GM23338 (cell line): Measurements from ENCODE around the gene MRPL37. TPM values are rescaled to one million over a fixed set of nuclear protein-coding genes. Genes with fewer than 3 reads are reported as not detected.

Experiments
- ATAC-seq: fragments of 200-7000 bp; cut with Tn5 transposase; 3 replicates; pipeline ENCODE4 v1.9.1; 2020
- DNase-seq: peaks from one replicate; pipeline ENCODE4 v3.0.0-alpha.2; 2015; ENCODE audit warnings: low spot score
- H2AFZ ChIP-seq: fragments of 200-600 bp; sonication (generic); 2 replicates; pipeline ENCODE4 v1.8.0; 2016; ENCODE audit warnings: antibody characterized with exemption, mild to moderate bottlenecking, moderate library complexity
- H3F3A ChIP-seq: fragments of 200-600 bp; sonication (generic); replicated peaks from 2 replicates; pipeline ENCODE4 v1.8.0; 2017; ENCODE audit warnings: antibody characterized with exemption, mixed run types, low read depth
- H3K27ac ChIP-seq: fragments of 200-600 bp; sonication (generic); 2 replicates; pipeline ENCODE4 v1.6.1; 2016; ENCODE audit warnings: low read depth
- H3K27me3 ChIP-seq: fragments of 200-600 bp; sonication (generic); 2 replicates; pipeline ENCODE4 v1.8.0; 2016; ENCODE audit warnings: mild to moderate bottlenecking, mixed run types, moderate library complexity; ENCODE audit not compliant: insufficient read depth
- H3K36me3 ChIP-seq: fragments of 200-600 bp; sonication (generic); 2 replicates; pipeline ENCODE4 v1.8.0; 2016; ENCODE audit warnings: mild to moderate bottlenecking; ENCODE audit not compliant: insufficient read depth
- H3K4me1 ChIP-seq: fragments of 200-600 bp; sonication (generic); 2 replicates; pipeline ENCODE4 v1.8.0; 2016; ENCODE audit warnings: mild to moderate bottlenecking, moderate library complexity; ENCODE audit not compliant: insufficient read depth
- H3K4me2 ChIP-seq: fragments of 200-600 bp; sonication (generic); 2 replicates; pipeline ENCODE4 v1.7.1; 2017; ENCODE audit warnings: mixed run types
- H3K4me3 ChIP-seq: fragments of 200-600 bp; sonication (generic); 2 replicates; pipeline ENCODE4 v1.6.1; 2016; ENCODE audit warnings: mixed run types
- H3K79me2 ChIP-seq: fragments of 200-600 bp; sonication (generic); replicated peaks from 2 replicates; pipeline ENCODE4 v1.8.0; 2017; ENCODE audit warnings: mild to moderate bottlenecking; ENCODE audit not compliant: insufficient read depth
- H3K9me2 ChIP-seq: fragments of 200-600 bp; sonication (generic); 2 replicates; pipeline ENCODE4 v1.8.0; 2017; ENCODE audit not compliant: insufficient read depth
- H4K20me1 ChIP-seq: fragments of 200-600 bp; sonication (generic); replicated peaks from 2 replicates; pipeline ENCODE4 v1.8.0; 2017; ENCODE audit warnings: mild to moderate bottlenecking; ENCODE audit not compliant: insufficient read depth
- H3K27ac Mint-ChIP-seq: 2 replicates; pipeline ENCODE4 v1.8.0; 2020; ENCODE audit warnings: inconsistent platforms, mild to moderate bottlenecking, moderate library complexity, mixed read lengths
- H3K27me3 Mint-ChIP-seq: 3 replicates; pipeline ENCODE4 v1.8.0; 2022; ENCODE audit warnings: low read depth, mild to moderate bottlenecking, moderate library complexity, mixed read lengths, inconsistent platforms; ENCODE audit not compliant: insufficient read depth, poor library complexity
- H3K36me3 Mint-ChIP-seq: 3 replicates; pipeline ENCODE4 v1.8.0; 2021; ENCODE audit warnings: low read depth, mild to moderate bottlenecking, inconsistent platforms, moderate library complexity, mixed read lengths
- H3K4me1 Mint-ChIP-seq: 3 replicates; pipeline ENCODE4 v1.8.0; 2020; ENCODE audit warnings: mild to moderate bottlenecking, inconsistent platforms, mixed read lengths
- H3K4me3 Mint-ChIP-seq: 3 replicates; pipeline ENCODE4 v1.8.0; 2021; ENCODE audit warnings: moderate library complexity, mild to moderate bottlenecking, inconsistent platforms, mixed read lengths
- H3K9me3 Mint-ChIP-seq: 3 replicates; pipeline ENCODE4 v1.8.0; 2020; ENCODE audit warnings: moderate library complexity, mild to moderate bottlenecking, inconsistent platforms, mixed read lengths
- CREB1 ChIP-seq: fragments of 250-450 bp; sonication (Bioruptor Pico); IDR thresholded peaks from 2 replicates; pipeline ENCODE4 v1.5.0; 2020; ENCODE audit warnings: low read depth, mild to moderate bottlenecking, moderate library complexity
- POLR2AphosphoS5 ChIP-seq: IDR thresholded peaks from 2 replicates; pipeline ENCODE4 v1.6.1; 2016; ENCODE audit warnings: antibody characterized with exemption, low read depth
- ZNF114 ChIP-seq: fragments of 250-450 bp; sonication (Bioruptor Pico); IDR thresholded peaks from 2 replicates; pipeline ENCODE4 v1.5.0; 2020; ENCODE audit warnings: mild to moderate bottlenecking, moderate library complexity
- ZNF462 ChIP-seq: fragments of 250-450 bp; sonication (Bioruptor Pico); IDR thresholded peaks from 2 replicates; pipeline ENCODE4 v1.5.0; 2020; ENCODE audit warnings: mild to moderate bottlenecking, moderate library complexity
- polyA plus RNA-seq: library from polyadenylated mRNA; unstranded; fragments of >200 nt; fragmentation: Nextera tagmentation; extraction: Ambion mirVana; gene quantifications from 2 replicates; pipeline ENCODE4 v1.2.1, GENCODE V29; 2016
- total RNA-seq: library from RNA; depleted of rRNA; stranded (reverse); fragments of >200 nt; shearing (Covaris generic); gene quantifications from 2 replicates; pipeline ENCODE4 v1.2.3, GENCODE V29; 2014
- TF ChIP-seq, protein P1 (sequence below), 2 experiments: fragments of 200-600 bp in 1 of 2; sonication (generic) in 1 of 2; conservative IDR thresholded peaks; 2 replicates each; pipeline versions ENCODE4 v1.5.1 to v1.6.1; 2016 to 2017; ENCODE audit warnings: antibody characterized with exemption in 2 of 2, low read depth in 2 of 2, mild to moderate bottlenecking in 2 of 2, moderate library complexity in 1 of 2

MRPL37 gene
- total and polyA plus RNA-seq, 2 experiments from 2014 or later, result 130 to 155 TPM

DNA sequence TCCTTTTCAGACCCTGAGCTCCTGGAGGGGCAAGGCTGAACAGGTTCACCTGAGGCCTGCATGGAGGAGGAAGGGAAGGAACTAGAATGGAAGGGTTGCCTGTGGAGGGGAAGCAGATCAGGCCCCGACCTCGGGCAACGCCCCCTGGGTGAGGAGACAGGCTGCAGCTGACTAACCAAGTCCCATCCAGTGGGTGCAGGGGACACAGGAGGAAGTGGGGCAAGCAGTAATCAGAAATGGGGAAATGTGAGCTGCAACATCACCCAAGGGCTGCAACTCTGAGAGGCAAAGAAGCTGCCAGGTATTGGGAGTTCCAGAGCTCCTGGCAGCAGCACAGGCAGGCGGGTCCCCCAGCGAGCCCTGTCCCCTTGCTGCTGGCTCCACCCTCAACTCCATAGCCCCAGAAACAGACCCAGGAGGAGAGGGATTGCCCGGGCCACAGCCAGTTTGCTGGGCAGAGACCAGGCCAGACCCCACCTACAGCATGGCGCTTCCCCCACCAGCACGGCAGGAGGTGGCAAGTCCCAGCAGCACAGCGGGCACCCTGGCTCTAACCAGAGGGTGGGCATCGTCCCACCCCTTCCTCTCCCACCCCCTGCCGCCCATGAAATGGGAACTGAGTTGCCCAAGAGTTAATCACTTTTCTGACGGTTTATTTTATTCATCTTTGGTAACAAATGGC is 38.5 kb downstream of the MRPL37 start:
- no peak for TF ChIP-seq ZNF114
- TF ChIP-seq, protein P1, sequence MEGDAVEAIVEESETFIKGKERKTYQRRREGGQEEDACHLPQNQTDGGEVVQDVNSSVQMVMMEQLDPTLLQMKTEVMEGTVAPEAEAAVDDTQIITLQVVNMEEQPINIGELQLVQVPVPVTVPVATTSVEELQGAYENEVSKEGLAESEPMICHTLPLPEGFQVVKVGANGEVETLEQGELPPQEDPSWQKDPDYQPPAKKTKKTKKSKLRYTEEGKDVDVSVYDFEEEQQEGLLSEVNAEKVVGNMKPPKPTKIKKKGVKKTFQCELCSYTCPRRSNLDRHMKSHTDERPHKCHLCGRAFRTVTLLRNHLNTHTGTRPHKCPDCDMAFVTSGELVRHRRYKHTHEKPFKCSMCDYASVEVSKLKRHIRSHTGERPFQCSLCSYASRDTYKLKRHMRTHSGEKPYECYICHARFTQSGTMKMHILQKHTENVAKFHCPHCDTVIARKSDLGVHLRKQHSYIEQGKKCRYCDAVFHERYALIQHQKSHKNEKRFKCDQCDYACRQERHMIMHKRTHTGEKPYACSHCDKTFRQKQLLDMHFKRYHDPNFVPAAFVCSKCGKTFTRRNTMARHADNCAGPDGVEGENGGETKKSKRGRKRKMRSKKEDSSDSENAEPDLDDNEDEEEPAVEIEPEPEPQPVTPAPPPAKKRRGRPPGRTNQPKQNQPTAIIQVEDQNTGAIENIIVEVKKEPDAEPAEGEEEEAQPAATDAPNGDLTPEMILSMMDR (conservative IDR thresholded peaks at IDR 0.05; ENCODE audit: low read depth in 2 of 2), result no peak
- no peak for TF ChIP-seq CREB1 (CRISPR knock-in tag)
- no peak for TF ChIP-seq ZNF462 (CRISPR knock-in tag)
- TF ChIP-seq POLR2AphosphoS5, result no peak
- no peak overlapping the region for H3K27ac Mint-ChIP-seq
- no peak overlapping the region for H3K4me3 Mint-ChIP-seq
- H2AFZ ChIP-seq, result no peak overlapping the region
- no peaks in the 10 kb centered on the region for H3K79me2 ChIP-seq
- H3K36me3 Mint-ChIP-seq, result peaks cover 67% of the 10 kb centered on the region
- no peak for DNase-seq
- no peak overlapping the region for H3K27ac ChIP-seq
- H3F3A ChIP-seq, result 0 out of 2 replicates have a peak, but pooled peaks cover 6% of the 10 kb centered on the region
- H3K9me2 ChIP-seq, result no peaks in the 10 kb centered on the region
- H3K27me3 Mint-ChIP-seq, result peaks cover 6% of the 10 kb centered on the region
- peaks cover 11% of the 10 kb centered on the region for H3K36me3 ChIP-seq
- no peak overlapping the region for H3K4me2 ChIP-seq
- H3K4me3 ChIP-seq, result no peak overlapping the region
- H4K20me1 ChIP-seq, result no peaks in the 10 kb centered on the region; the same call in 1 of the 2 replicates
- peaks cover 7% of the 10 kb centered on the region for H3K9me3 Mint-ChIP-seq
- H3K27me3 ChIP-seq, result no peaks in the 10 kb centered on the region
- no peaks in the 10 kb centered on the region for H3K4me1 Mint-ChIP-seq
- no peak for ATAC-seq
- no peaks in the 10 kb centered on the region for H3K4me1 ChIP-seq
